GM23338 (cell line): ENCODE data around the gene ARHGAP4.

Experiments
- CTCF ChIP-seq, 2 experiments: fragments of 200-600 bp in 1 of 2; sonication (generic) in 1 of 2; conservative IDR thresholded peaks; 2 replicates each; pipeline versions ENCODE4 v1.5.1 to v1.6.1; 2016 to 2017; ENCODE audit warnings: antibody characterized with exemption in 2 of 2, low read depth in 2 of 2, mild to moderate bottlenecking in 2 of 2, moderate library complexity in 1 of 2
- REST ChIP-seq: IDR thresholded peaks from one replicate; pipeline ENCODE4 v1.6.1; 2018; ENCODE audit warnings: antibody characterized with exemption; ENCODE audit not compliant: unreplicated experiment

DNA sequence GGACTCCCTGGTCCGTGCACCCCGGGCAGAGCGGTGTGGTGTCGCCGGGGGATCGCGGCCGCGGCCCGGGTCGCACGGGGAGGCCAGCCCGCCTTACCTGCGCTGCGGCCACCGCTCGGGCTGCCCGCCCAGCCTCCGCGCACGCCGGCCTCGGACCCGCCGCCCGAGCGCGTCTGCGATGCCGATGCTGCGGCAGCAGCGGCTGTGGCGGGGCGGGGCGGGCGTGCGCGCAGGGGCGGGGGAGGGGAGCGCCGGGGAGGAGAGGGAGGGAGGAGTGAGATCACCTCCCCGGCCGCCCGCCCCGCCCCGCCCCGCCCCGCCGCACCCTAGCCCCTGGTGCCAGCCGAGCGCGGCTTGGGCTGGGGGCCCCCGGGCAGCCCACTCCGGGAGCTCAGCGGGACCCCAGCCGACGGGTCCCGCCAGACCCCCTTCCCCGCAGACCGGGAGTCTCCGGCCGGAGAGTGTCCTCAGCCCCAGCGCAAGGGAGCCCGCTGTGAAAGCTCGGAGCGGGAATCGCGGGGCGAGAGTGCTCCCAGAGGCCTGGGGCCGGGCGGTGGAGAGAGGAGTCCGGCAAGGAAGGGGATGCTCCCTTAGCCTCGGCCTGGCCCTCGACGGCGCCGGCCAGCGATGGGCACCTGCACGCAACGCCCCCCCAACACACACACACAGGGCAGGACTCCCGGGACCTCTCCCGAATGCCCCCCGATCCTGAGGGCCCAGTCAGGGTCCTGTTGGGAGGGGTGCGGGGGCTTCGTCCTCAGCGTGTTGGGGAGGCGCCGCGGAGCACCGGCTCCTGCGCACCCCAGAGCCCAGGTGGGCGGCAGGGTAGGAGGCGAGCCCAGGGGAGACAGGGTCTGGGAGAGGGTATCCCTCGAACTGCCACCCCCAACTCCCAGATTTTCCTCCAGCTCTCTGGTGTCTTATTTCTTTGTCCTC, 39.8 kb downstream of the ARHGAP4 start, which contains the start of gene L1CAM:
- no peak for TF ChIP-seq CTCF (conservative IDR thresholded peaks at IDR 0.05; ENCODE audit: low read depth in 2 of 2)
- no peak for TF ChIP-seq REST
